Medulla oblongata (tissue), 1 donor: ENCODE results near the gene PCBP3.

ENCODE experiments used
- DNase-seq: peaks from one replicate; pipeline ENCODE4 v3.0.0-alpha.2; 2015; ENCODE audit errors: extremely low spot score

PCBP3 gene

DNA sequence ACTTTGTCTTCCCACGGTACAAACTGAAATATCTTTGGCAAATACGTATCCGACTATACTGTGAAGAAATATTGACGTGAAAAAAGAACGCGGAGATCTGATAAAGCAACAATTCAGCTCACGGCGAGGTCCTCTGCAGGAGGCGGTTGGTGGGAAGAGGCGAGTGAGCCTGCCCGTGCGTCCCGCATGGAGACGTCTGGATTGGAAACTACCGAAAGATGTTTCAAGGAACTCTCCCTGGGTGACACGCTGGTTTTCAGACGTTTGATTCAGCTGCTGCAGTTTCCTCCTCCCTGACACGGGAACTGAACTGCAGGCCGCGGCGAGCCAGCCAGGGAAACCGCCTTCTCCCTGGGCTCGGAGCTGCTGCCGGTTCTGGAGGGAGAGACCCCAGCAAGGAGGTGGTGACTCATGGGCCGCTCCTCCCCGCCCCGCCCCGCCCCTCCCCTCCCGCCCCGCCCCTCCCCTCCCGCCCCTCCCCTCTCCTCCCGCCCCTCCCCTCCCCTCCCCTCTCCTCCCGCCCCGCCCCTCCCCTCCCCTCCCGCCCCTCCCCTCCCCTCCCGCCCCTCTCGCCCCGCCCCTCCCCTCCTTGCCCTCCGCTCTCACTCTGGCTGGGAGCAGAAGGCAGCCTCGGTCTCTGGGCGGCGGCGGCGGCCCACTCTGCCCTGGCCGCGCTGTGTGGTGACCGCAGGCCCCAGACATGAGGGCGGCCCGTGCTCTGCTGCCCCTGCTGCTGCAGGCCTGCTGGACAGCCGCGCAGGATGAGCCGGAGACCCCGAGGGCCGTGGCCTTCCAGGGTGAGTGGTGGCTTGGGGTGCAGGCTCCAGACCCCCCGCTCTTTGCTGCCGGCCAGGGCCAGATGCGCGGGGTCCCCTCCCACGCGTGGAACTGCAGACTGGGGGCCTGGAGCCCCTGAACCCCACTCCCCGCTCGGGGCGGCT lies 337.9 kb downstream of the PCBP3 start, which contains the start of gene COL6A1:
Gene COL6A1, plus strand, starts transcription at position 620 of the 941 bp plus-strand sequence. Its CDS starts 81 bp downstream, at position 701.
- peak; percentile 52 for DNase-seq

DNA sequence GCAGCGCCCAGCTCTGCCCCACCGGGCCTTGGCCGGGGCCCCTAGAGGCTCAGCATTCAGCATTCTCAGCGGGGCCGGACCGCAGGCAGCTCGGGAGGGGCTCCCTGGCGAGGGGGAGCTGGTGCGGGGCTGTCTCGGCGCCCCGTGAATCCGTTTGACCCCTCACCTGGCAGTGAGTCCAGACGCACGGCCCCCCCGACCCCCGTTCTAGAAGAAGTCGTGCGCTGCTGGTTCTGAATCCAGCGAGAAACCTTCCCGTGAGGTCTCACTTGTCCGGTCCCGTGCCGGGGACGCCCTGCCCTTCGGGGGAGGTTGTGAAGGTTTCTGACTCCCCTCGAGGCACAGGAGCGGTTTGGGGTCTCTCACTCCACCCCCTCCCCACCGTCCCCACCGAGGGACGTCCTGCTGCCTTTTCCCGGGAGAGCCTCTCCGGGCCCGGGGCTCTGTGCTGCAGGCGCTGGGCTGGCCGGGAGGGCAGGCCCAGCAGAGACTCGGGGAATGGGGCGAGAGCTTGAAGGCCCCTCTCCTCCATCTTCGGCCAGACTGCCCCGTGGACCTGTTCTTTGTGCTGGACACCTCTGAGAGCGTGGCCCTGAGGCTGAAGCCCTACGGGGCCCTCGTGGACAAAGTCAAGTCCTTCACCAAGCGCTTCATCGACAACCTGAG lies 338.7 kb downstream of the PCBP3 start:
- no peak for DNase-seq

DNA sequence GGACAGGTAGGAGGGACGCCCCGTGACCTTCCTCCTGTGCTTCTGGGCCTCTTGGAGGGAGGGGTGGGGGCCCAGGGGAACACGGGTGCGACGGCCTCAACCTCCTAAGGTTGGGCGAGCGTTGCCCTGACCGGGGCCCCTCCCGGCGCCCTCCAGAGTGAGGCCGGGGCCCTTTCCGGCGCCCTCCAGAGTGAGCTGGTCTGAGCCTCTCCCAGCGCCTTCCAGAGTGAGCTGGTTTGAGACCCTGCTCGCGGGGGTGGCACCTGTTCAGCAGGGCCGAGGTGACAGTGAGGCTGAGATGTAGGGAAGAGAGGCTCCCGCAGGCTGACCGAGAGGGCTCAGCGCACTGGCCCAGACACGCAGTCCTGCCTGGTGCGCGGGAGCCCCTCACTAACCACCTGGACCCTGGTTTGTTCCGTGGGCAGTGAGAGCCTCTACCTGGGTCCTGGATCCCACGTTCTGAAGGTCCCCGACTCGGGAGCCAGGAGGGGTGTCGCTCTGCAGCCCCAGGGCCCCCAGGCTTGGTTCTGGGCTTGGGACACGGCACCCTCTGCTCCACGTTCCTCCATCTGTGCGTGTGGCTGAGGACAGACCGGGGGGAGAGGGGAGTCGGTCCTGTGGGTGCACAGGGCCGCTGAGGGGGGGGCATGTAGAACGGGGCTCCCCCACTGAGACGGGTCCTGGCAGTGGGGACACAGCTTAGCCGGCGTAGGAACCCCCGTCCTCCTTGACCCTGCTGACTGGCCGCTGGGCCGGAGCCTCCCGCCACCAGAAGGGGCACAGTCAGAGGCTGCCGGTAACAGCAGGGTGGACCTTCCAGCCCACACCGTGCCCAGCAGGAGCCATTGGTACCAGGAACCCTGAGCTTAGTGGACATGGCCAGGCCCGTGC lies 339.5 kb downstream of the PCBP3 start:
- no peak for DNase-seq

DNA sequence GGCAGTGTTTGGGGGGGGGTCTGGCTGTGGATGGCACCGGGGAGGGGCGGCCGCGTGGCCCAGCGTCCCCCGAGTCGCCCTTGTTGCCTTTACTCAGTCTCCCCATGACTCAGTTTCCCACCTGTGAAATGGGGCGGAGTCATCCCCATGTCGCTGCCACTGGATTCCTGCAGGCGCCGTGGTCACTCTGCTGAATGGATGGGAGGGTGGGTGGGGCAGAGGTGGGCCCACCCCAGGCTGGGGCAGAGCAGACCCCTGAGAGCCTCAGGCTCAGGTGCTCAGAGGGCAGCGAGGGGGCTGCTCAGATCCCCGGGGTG lies 340.1 kb downstream of the PCBP3 start:
- DNase-seq: no peak

DNA sequence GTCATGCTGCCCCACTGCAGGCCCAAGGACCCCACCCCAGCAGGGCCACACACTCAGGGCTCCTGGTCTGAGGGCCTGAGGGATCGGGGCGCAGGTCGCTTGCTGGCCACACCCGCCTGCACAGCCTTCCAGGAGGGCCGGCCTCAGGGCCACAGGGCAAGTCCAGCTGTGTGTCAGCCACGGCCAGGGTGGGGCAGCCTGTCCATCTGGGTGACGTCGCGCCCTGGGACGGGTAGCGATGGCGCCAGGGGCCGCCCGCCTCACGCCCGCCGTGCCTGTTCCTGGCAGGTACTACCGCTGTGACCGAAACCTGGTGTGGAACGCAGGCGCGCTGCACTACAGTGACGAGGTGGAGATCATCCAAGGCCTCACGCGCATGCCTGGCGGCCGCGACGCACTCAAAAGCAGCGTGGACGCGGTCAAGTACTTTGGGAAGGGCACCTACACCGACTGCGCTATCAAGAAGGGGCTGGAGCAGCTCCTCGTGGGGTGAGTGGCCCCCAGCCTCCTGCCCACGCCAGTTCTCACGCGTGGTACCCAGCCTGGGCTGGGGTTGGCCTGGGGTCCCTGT lies 340.5 kb downstream of the PCBP3 start:
- no peak for DNase-seq

DNA sequence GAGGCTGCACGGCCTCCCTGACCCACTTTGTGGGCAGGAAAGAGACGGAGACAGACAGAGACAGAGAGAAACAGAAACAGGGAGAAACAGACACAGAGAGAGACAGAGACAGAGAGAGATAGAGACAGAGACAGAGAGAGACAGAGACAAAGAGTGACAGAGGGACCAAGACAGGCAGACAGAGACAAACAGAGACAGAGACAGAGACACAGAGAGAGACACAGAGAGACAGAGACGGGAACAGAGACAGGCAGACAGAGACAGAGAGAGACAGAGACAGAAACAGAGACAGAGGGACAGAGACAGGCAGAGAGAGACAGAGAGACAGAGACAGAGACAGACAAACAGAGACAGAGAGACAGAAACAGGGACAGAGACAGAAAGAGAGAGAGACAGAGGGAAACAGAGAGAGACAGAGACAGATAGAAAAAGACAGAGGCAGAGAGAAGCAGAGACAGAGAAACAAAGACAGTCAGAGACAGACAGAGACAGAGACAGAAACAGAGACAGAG lies 341.1 kb downstream of the PCBP3 start:
- DNase-seq: no peak

DNA sequence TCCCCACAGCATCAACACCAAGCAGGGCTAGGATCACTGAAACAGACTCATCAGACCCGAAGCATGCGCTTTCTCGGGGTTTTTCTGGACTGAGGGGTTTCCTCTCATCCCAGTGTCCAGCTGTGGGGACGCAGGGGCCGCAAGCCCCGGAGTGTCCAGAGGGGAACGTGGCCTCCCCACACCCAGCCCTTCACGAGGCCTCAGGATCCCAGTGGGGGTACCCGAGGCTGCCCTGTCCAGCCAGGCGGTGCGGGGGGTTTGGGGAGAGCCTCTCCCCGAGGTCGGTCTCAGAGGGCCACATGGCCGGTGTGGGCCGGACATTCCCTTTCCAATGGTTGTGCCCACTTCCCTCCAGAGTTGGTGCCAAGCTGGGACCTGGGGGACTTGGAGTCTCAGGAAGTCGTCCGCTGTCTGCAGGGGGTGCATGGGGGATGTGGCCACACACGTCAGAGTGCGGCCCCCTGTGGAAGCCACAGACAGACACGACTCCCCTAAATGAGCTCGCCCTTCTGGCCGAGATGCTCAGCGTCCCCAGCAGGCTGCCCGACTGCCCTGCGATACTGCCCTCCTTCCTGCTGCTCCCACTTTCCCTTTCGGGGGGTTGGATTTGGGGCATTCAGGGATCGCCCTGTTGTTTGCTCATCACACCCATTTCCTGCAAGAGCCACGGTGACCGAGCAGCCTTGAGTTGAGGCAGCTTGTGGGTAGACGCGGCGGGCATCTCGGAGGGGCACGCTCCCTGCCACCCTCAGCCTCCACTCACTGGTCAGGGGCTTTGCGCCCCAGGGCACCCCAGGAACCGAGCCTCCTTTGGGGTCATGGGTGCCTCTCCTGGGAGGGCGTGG lies 342.2 kb downstream of the PCBP3 start:
- DNase-seq: no peak

DNA sequence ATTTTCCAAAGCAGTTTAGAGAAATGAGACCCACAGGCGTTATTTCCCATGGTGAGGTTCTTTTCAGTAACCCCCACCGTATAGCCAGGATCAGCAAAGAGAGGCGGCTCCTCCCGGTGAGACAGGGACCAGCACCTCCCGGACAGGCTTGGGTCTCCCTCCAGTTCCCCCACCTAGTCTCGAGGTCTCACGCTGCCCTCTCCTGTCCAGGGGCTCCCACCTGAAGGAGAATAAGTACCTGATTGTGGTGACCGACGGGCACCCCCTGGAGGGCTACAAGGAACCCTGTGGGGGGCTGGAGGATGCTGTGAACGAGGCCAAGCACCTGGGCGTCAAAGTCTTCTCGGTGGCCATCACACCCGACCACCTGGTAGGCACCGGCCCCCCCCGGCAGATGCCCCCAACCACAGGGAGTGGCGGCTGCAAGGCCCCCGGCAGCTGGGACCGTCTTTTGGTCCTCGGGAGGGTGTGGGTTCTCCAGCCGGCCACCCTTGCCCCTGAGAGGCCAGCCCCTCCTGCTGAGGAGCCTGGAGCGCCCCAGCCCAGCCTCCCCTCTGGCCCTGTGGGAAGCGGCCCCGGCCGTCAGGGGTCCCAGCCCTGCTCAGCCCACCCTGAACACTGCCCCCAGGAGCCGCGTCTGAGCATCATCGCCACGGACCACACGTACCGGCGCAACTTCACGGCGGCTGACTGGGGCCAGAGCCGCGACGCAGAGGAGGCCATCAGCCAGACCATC lies 343.0 kb downstream of the PCBP3 start:
- DNase-seq: no peak

DNA sequence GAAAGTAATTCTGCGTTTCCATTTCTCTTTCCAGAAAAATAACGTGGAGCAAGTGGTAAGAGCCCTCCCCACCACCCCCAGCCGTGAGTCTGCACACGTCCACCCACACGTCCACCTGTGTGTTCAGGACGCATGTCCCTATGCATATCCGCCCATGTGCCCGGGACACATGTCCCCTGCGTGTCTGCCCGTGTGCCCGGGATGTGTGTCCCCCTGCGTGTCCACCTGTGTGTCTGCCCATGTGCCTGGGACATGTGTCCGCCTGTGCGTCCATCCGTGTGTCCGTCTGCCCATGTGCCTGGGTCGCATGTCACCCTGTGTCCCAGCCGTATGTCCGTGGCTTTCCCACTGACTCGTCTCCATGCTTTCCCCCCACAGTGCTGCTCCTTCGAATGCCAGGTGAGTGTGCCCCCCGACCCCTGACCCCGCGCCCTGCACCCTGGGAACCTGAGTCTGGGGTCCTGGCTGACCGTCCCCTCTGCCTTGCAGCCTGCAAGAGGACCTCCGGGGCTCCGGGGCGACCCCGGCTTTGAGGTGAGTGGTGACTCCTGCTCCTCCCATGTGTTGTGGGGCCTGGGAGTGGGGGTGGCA lies 343.7 kb downstream of the PCBP3 start:
- DNase-seq: no peak

DNA sequence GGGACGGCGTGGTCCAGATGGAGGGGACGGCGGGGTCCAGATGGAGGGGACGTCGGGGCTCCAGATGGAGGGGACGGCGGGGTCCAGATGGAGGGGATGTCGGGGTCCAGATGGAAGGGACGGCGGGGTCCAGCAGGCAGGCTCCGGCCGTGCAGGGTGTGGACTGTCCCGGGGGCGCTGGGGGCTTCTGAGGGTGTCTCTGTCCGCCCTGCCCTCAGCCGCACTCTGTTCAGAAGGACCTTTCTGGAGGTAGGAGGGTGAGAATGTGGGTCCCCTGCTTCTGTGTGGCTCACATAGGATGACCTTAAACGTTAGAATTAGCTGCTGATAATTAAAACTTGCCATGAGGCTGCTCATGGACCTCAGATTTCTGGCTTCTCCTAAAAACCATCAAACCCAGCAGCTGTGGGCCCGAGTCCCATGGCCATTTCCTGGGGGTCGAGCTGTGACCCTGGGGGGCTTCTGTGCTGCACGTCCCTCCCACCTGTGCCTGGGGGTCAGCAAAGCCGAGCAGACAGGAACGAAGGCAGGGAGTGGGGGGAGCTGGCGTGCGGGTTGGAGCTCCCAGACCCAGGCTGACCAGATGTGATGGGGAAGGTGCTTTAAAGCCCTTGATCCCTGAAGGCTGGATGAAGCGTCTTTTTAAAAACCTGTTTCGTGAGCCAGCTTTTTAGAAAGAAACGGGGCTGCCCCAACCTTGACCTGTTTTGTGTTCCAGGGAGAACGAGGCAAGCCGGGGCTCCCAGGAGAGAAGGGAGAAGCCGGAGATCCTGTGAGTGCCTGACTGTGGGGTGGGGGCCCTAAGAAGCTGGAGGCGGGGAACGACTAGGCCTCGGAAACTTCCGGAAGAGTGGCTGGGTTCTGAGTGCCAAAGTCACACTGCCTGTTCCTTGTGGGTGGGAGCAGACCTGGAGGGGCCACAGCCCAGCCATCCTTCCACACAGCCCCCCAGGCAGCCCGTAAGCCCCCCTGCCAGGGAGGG lies 345.1 kb downstream of the PCBP3 start:
- no peak for DNase-seq

DNA sequence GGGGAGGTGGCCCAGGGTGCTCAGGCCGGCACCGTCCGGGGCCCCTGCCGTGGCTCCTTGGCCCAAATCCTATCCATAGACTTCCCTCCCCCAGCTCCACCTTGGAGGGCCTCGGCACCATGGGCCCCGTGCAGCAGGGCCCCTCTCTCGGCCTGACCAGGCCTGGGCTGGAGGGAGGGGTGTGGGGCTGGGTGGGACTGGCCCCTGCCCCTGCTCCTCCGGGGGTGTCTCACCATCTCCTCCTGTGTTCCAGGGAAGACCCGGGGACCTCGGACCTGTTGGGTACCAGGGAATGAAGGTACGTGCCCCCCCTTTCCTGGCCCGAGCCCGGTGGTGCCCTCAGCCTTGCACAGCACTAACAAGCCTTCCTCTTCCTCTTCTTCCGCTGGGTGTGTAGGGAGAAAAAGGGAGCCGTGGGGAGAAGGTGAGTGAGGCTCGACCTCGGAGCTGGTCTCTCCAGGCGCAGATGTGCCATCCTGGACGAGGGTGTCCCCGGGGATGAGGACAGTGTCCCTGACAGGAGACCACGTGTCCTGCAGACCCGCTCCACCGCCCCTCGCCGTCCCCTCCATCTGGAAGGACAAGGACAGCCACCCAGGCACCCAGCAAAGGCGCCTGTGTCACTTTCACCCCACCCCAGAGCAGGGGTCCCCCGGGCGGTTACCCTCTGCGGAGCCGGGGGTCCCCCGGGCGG lies 346.0 kb downstream of the PCBP3 start:
- DNase-seq: no peak

DNA sequence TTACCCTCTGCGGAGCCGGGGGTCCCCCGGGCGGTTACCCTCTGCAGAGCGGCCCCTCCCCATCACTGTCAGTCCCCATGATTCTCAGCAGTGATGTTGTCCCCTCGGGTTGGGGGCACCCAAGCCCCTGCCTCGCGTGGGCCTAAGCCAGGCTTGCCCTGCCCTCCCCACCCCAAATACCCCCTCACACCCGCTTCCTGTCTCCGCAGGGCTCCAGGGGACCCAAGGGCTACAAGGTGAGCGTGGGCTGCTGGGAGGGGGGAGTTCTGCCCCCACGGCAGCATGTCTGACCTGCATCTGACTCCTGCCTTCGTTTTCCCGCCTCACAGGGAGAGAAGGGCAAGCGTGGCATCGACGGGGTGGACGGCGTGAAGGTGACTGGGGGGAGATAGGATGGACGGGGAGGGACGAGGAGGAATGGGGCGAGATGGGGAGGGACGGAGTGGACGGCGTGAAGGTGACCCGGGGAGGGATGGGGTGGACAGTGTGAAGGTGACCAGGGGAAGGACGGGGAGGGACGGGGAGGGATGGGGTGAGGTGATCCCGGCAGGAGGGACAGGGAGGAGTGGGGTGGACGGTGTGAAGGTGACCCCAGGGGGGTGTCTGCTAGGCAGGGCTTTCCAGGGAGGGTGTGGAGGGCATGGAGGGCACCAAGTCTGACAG lies 346.7 kb downstream of the PCBP3 start:
- no peak for DNase-seq

DNA sequence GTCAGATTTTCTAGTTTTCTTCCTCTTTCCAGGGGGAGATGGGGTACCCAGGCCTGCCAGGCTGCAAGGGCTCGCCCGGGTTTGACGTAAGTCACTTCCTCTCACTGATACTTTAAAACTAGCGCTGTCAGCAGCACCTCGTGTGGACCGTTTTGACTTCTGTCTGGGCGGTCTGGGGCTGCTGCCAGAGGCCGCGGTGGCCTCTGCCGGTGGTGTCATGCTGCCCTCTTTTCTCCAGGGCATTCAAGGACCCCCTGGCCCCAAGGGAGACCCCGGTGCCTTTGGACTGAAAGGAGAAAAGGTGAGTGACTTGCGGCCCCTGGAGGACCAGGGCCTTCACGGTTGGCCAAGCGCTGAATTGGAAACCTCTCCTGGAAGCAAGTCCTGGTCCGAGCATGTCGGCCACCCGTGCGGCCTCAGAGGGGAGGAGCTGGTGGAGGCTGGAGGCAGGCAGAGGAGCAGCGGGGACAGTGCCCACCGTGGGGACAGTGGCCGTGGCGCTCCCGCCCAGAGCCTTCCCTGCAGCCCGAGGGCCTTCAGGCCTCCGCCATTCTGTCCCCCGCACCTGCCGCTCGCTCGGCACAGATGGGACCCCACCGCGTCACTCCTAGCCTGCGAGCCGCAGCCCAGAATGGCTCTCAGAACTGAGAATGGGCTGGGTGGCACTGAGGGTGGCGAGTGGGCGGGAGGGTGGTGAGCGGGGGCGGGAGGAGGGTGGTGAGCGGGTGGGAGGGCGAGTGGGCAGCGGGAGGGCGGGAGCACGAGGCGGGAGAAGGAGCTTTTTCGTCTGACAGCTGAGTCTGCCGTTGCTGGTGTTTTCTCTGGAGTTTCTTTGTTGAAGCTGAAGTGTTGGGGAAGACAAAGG lies 347.4 kb downstream of the PCBP3 start:
- DNase-seq: no peak

DNA sequence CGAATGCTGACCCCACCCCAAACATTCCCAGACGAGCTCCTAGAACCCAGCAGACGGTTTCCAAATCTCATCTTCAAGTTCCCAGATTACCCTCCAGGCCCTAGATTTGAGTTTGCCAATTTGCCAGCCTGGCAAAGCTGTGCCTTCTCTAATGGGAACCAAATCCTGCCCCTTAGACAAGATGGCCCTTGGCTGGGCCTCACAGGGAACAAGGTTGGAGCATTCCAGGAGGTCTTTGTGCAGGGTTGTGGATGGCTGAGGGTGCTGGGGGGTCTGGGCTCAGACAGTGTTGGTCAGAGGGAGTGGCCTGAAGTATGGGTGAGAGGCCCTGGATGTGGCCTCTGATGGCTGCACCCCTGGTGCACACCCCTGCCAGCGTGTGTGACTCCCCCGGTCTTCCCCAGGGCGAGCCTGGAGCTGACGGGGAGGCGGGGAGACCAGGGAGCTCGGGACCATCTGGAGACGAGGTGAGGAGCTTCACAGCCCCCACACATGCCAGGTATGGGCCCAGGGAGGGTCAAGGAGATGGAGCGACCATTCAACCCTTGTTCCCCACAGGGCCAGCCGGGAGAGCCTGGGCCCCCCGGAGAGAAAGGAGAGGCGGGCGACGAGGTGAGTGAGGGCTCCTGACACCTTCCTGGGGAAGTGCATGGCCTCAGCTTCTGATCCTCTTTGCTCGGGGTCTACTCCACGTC lies 348.2 kb downstream of the PCBP3 start:
- DNase-seq: no peak
